SH-SY5Y (cell line): ENCODE data around the gene FXYD7.

Experiments
- GATA2 ChIP-seq: IDR thresholded peaks from 2 replicates; pipeline ENCODE4 v1.6.1; 2011; ENCODE audit warnings: mild to moderate bottlenecking, low read depth, low read length
- GATA3 ChIP-seq: IDR thresholded peaks from 2 replicates; pipeline ENCODE4 v1.6.1; 2011; ENCODE audit warnings: low read depth, mild to moderate bottlenecking, low read length, moderate library complexity

DNA sequence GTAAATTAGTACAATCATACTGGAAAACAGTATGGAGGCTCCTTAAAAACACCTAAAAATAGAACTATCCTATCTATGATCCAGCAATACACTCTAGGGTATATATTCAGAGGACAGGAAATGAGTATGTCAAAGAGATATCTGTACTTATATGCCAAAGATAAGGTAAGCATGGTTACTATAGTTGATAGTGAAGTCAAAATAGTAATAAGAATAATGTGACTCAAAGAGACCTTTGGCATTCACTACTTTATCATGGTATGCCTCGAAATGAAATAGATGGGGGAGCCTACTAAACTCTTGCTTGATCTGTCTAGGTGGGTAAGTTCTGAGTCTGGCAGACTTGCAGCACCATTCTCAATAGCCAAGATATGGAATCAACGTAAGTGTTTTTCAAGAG lies 41.8 kb downstream of the FXYD7 start:
- TF ChIP-seq GATA2 (no peak), GATA3 (no peak)
